NCI-H2196 treated with DMSO at 0.1 percent for 48 hours (cell line): ENCODE measurements around the gene MPRIP.

ENCODE experiments used
- DNase-seq: peaks from one replicate; lab custom pipeline; 2025; ENCODE audit not compliant: unreplicated experiment; lab: John Stamatoyannopoulos, UW

The MPRIP gene

GRCh38 chr17:17161121-17161520, 118.9 kb downstream of the MPRIP start:
- DNase-seq: no peak

- DNase-seq: no peak
Measured at GRCh38 chr17:17161759-17162158, 119.5 kb downstream of the MPRIP start.

- no peak for DNase-seq
Measured at GRCh38 chr17:17164156-17164555, 121.9 kb downstream of the MPRIP start.

- no peak for DNase-seq
Measured at GRCh38 chr17:17164676-17165075, 122.4 kb downstream of the MPRIP start.

GRCh38 chr17:17165666-17166308, 123.5 kb downstream of the MPRIP start:
- no peak for DNase-seq

GRCh38 chr17:17166446-17166845, 124.2 kb downstream of the MPRIP start:
- DNase-seq: no peak

GRCh38 chr17:17167356-17167755, 125.1 kb downstream of the MPRIP start:
- DNase-seq: no peak

GRCh38 chr17:17167986-17168385, 125.7 kb downstream of the MPRIP start:
- DNase-seq: no peak

- DNase-seq: no peak
Measured at GRCh38 chr17:17168401-17168800, 126.1 kb downstream of the MPRIP start.

- no peak for DNase-seq
Measured at GRCh38 chr17:17169396-17169795, 127.1 kb downstream of the MPRIP start.

- no peak for DNase-seq
Measured at GRCh38 chr17:17170346-17170985, 128.2 kb downstream of the MPRIP start.

GRCh38 chr17:17171186-17171585, 128.9 kb downstream of the MPRIP start:
- DNase-seq: no peak

GRCh38 chr17:17172001-17172939, 130.0 kb downstream of the MPRIP start:
- no peak for DNase-seq

GRCh38 chr17:17172990-17173389, 130.7 kb downstream of the MPRIP start:
- no peak for DNase-seq

- DNase-seq: no peak
Measured at GRCh38 chr17:17173921-17174320, 131.7 kb downstream of the MPRIP start.

- no peak for DNase-seq
Measured at GRCh38 chr17:17175340-17175739, 133.1 kb downstream of the MPRIP start.

GRCh38 chr17:17175917-17176316, 133.7 kb downstream of the MPRIP start:
- no peak for DNase-seq

GRCh38 chr17:17176341-17176740, 134.1 kb downstream of the MPRIP start:
- no peak for DNase-seq

- no peak for DNase-seq
Measured at GRCh38 chr17:17177176-17177575, 134.9 kb downstream of the MPRIP start.

- no peak for DNase-seq
Measured at GRCh38 chr17:17179371-17179827, 137.1 kb downstream of the MPRIP start.

- no peak for DNase-seq
Measured at GRCh38 chr17:17180141-17180603, 137.9 kb downstream of the MPRIP start.
